HG03571 (cell line): Measurements from ENCODE around the gene SORCS2.
"Not testable (repeated sequence)": the region's sequence is repeated elsewhere in the genome, so short reads cannot be mapped to it uniquely, and the experiment has no call there.

ENCODE experiments used
- ATAC-seq: cut with Tn5 transposase; IDR thresholded peaks from one replicate; pipeline ENCODE4 v1.9.1; 2021; ENCODE audit not compliant: unreplicated experiment

SORCS2 gene

DNA sequence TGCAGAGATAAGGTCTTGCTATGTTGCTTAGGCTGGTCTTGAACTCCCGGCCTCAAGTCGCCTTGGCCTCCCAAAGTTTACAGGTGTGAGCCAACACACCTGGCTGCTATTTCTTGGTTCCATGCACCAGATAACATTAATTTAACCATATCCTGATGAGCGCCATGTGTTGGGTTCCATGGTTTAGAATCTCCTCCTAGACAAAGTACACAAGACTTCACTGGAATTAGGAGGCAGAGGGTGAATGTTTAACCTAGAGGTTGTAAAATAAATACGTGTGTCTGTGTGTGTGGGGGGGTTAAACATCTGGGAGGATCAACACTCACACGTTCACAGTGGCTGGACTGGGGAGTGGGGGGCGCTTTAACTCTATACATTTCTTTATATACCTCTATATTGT lies 32.4 kb upstream of the SORCS2 start:
- ATAC-seq, result no peak

DNA sequence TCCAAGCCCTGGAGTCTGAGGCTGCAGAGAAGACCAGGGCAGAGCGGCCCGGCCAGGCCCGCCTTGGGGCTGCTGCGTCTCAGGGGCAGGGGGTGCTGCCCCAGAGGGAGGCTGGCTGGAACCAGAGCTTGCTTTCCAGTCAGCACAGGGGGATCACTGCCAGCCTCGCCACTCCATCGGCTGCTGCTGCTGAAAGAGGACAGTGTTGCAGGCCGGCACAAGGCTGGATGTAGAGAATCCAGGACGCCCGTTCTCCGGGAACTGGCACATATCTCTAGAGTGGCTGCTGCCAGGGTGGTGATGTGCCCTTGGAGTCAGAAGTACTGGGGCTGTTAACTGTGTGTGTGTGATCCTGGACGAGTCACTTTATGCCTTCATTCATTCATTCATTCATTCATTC lies 31.9 kb upstream of the SORCS2 start:
- no peak for ATAC-seq

- no peak for ATAC-seq
Observed at GRCh38 chr4:7160951-7161440, 31.3 kb upstream of the SORCS2 start.

GRCh38 chr4:7161721-7162214 lies 30.6 kb upstream of the SORCS2 start:
- ATAC-seq, result no peak

DNA sequence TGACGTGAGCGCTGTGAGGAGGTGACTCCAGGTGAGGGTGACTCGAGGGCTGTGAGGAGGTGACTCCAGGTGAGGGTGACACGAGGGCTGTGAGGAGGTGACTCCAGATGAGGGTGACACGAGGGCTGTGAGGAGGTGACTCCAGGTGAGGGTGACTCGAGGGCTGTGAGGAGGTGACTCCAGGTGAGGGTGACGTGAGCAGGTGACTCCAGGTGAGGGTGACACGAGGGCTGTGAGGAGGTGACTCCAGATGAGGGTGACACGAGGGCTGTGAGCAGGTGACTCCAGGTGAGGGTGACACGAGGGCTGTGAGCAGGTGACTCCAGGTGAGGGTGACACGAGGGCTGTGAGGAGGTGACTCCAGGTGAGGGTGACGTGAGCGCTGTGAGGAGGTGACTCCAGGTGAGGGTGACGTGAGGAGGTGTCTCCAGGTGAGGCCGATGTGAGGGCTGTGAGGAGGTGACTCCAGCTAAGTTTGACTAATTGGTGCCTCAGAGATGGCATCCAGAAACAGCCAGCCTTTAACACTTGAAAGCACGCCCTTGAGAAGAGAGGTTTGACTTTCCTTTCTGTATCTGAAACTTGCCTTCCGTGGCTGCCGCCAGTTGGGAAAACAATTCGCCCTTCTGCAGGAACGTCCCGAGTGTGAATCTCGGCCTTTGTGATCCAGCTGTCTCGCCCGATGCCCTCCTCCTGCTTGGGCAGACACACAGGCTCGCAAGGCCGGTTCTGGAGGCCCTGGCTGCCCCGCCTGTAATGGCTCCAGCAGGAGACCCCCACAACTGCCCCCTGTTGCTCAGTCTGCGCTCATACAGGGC lies 27.1 kb upstream of the SORCS2 start:
- not testable (repeated sequence) for ATAC-seq

- ATAC-seq, result no peak
Observed at GRCh38 chr4:7165874-7166201, 26.5 kb upstream of the SORCS2 start.

- no peak for ATAC-seq
Observed at GRCh38 chr4:7166237-7166636, 26.1 kb upstream of the SORCS2 start.

- ATAC-seq, result no peak
Observed at GRCh38 chr4:7166981-7167700, 25.2 kb upstream of the SORCS2 start.

DNA sequence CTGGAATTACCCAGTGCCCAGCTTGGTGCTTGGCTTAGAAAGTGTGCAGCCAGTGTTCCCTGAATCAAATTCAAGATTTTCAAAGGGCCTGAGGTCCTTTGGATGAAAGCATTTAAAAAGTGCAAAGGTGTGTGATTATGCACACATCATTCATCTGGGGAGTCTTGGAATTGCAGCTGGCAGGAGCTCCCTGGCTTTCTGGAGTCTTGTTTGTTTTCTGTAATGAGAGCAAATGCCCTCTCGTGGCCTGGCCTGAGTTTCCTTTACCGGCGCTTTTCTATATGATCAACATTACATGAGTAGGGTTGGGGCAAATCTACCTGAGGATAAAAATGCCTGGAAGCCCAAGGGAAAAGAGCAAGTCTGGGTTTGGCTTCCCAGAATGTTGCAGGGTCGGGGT lies 24.6 kb upstream of the SORCS2 start:
- ATAC-seq, result no peak

GRCh38 chr4:7168106-7168505 lies 24.2 kb upstream of the SORCS2 start:
- no peak for ATAC-seq

DNA sequence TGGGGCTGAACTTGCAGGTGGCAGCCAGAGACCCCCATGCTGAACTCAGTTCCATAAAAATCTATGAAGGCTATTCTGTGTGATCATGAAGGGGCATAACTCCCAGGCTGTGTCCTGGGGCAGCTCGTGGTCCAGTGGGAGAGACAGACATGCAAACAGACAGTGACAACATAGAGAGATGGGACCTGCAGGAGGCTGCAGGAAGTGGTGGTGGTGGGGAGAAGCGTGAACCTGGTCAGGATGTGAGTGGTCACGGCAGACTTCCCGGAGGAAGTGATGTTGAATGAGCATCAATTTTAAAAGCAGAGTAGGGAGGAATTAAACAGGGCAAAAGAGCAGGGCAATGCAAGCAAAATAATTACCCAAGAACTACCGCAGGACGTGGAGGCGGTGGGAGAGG lies 23.2 kb upstream of the SORCS2 start:
- no peak for ATAC-seq

DNA sequence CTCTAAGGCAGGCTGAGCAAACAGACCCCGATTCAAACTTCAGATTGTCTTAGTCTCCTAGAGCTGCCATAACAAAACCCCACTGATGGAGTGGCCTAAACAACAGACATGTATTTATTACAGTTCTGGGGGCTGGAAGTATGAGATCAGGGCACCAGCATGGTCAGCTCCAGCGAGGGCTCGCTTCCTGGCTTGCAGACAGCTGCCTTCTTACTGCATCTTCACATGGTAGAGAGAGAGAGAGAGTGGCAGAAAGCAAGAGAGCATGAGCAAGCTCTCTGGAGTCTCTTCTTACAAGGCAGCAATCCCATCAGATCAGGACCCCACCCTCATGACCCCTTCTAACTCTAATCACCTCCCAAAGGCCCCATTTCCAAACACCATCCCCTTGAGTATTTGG lies 22.3 kb upstream of the SORCS2 start:
- ATAC-seq, result no peak

- no peak for ATAC-seq
Observed at GRCh38 chr4:7171191-7171900, 21.0 kb upstream of the SORCS2 start.

GRCh38 chr4:7172508-7172907 lies 19.8 kb upstream of the SORCS2 start:
- ATAC-seq, result no peak

- no peak for ATAC-seq
Observed at GRCh38 chr4:7172946-7173345, 19.4 kb upstream of the SORCS2 start.

- ATAC-seq, result no peak
Observed at GRCh38 chr4:7173841-7174449, 18.4 kb upstream of the SORCS2 start.

DNA sequence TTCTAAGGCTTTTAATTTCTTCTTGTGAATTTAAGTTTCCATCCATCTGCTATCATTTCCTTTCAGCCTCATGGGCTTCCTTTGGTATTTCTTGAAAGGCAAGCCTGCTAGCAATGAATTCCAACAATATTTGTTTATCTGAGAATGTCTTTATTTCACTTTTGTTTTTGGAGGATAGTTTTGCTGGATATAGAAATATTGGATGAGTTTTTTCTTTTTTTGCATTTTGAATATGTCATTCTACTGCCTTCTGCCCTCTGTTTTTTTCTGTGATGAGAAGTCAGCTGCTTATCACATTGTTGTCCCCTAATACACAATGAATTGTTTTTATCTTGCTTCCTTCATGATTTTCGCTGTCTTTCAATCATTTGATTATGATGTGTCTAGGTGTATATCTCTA lies 13.2 kb upstream of the SORCS2 start:
- ATAC-seq, result no peak

DNA sequence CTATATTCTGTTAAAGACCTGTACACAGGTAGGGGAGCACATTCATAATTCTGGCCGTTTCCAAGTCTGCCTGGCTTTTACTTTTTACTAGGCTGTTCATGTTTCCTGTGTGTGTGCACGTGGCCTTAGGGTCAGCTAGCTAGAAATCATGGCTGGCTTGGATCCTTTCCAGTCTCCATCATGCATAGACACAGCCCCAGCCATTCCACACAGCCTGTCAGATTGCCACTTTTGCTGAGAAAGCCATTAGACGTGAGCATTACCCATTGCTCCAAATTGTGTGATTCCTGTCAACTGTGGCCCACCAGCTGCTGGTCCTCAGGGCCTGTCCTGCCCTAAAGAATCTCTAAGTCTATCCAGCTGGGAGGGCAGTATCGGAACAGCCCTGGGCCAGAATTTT lies 11.4 kb upstream of the SORCS2 start:
- ATAC-seq, result no peak

- no peak for ATAC-seq
Observed at GRCh38 chr4:7182616-7183015, 9.7 kb upstream of the SORCS2 start.

GRCh38 chr4:7183161-7183560 lies 9.2 kb upstream of the SORCS2 start:
- ATAC-seq, result no peak

DNA sequence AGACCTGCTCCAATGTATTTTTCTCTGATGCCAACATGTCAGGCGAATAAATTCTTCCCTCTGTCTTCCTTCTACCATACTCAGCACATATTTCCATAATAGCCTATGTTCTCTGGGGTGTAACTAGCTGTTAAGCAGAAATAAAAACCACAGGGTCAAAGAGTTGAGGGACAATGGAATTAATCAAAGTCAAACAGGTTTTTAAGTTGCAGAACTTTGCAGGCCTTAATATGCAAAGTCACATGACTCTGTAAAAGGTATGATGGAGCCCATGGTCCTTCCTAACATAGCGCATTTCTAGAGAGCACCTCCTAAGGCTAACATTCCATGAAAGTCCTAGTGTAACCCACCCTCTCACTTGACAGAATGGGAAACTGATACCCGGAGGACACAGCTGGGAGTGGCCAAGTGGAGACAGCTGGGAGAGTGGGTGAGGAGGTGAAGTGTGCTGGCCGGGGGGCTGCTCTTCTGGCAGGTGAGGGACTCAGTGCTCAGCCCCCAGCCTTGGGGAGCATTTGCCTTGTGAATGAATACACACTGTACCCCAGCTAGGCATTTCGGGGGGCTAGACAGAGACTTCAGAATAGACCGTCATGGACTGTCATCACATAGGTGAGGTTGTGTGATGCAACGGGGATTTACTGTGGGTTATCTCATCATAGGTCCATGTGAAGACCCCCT lies 8.4 kb upstream of the SORCS2 start:
- ATAC-seq, result no peak
